Measurements from ENCODE around the gene PKNOX1. TPM values are rescaled to one million over a fixed set of nuclear protein-coding genes. Genes with fewer than 3 reads are reported as not detected.
"Not testable (repeated sequence)": the region's sequence is repeated elsewhere in the genome, so short reads cannot be mapped to it uniquely, and the experiment has no call there.

PKNOX1 gene
- total RNA-seq, 1 experiment from 2014 or later: 30.6 TPM

GRCh38 chr21:42965211-42965560, 9.2 kb upstream of the PKNOX1 start:
- H3K4me1 ChIP-seq (ENCODE audit: insufficient read depth, low read length, poor library complexity, severe bottlenecking): no peaks in the 10 kb centered on the region
- H3K36me3 ChIP-seq (ENCODE audit: insufficient read depth, low read length, poor library complexity, severe bottlenecking): no peaks in the 10 kb centered on the region
- no TSS peak for BruUV-seq (replicated peaks)
- CTCF ChIA-PET: no interaction called here
- no peaks in the 10 kb centered on the region for H3K27me3 ChIP-seq (replicated peaks; ENCODE audit: insufficient read depth, low read depth, low read length, poor library complexity)
- no peak for TF ChIP-seq CTCF (conservative IDR thresholded peaks at IDR 0.05; ENCODE audit: low read depth, low read length)
- no peak for TF ChIP-seq EZH2 (IDR thresholded peaks at IDR 0.05; ENCODE audit: borderline replicate concordance, low read depth, low read length, poor library complexity, severe bottlenecking)
- intact Hi-C loops (cut with micrococcal nuclease; ENCODE audit: unreplicated experiment): no loop called here
- H3K9me3 ChIP-seq (ENCODE audit: low read depth, low read length, poor library complexity, severe bottlenecking): no peaks in the 10 kb centered on the region
- POLR2A ChIA-PET (ENCODE audit: low non-redundant PET): interaction anchor here (0.6 kb wide), 1 partner anchor 14 kb away, joined by 3 read pairs; no protein-coding TSS in a partner anchor
- no peak overlapping the region for H3K4me3 ChIP-seq (ENCODE audit: low read depth, low read length, poor library complexity, severe bottlenecking)
- no peak overlapping the region for H3K27ac ChIP-seq (ENCODE audit: low read depth, low read length, poor library complexity, severe bottlenecking)
- no peak for DNase-seq (ENCODE audit: low spot score)

- H3K4me1 ChIP-seq (ENCODE audit: insufficient read depth, low read length, poor library complexity, severe bottlenecking); POLR2A ChIA-PET (ENCODE audit: low non-redundant PET); H3K27ac ChIP-seq (ENCODE audit: low read depth, low read length, poor library complexity, severe bottlenecking); CTCF ChIA-PET; DNase-seq (ENCODE audit: low spot score); intact Hi-C loops (cut with micrococcal nuclease; ENCODE audit: unreplicated experiment); H3K4me3 ChIP-seq (ENCODE audit: low read depth, low read length, poor library complexity, severe bottlenecking); BruUV-seq (replicated peaks); H3K9me3 ChIP-seq (ENCODE audit: low read depth, low read length, poor library complexity, severe bottlenecking); H3K27me3 ChIP-seq (replicated peaks; ENCODE audit: insufficient read depth, low read depth, low read length, poor library complexity); H3K36me3 ChIP-seq (ENCODE audit: insufficient read depth, low read length, poor library complexity, severe bottlenecking): not testable (repeated sequence)
Observed at GRCh38 chr21:42967616-42968015, 6.7 kb upstream of the PKNOX1 start.

GRCh38 chr21:42969193-42969600, 5.2 kb upstream of the PKNOX1 start:
- BruUV-seq (replicated peaks): no TSS peak
- no peak for TF ChIP-seq EZH2 (IDR thresholded peaks at IDR 0.05; ENCODE audit: borderline replicate concordance, low read depth, low read length, poor library complexity, severe bottlenecking)
- TF ChIP-seq CTCF (conservative IDR thresholded peaks at IDR 0.05; ENCODE audit: low read depth, low read length): no peak
- Histone ChIP-seq H3K4me3 (ENCODE audit: low read depth, low read length, poor library complexity, severe bottlenecking) (no peak overlapping the region), H3K27me3 (replicated peaks; ENCODE audit: insufficient read depth, low read depth, low read length, poor library complexity) (no peaks in the 10 kb centered on the region), H3K36me3 (ENCODE audit: insufficient read depth, low read length, poor library complexity, severe bottlenecking) (no peaks in the 10 kb centered on the region), H3K9me3 (ENCODE audit: low read depth, low read length, poor library complexity, severe bottlenecking) (no peaks in the 10 kb centered on the region), H3K4me1 (ENCODE audit: insufficient read depth, low read length, poor library complexity, severe bottlenecking) (peaks cover 7% of the 10 kb centered on the region), H3K27ac (ENCODE audit: low read depth, low read length, poor library complexity, severe bottlenecking) (no peak overlapping the region)
- no peak for DNase-seq (ENCODE audit: low spot score)
- ChIA-PET CTCF (no interaction called here), POLR2A (ENCODE audit: low non-redundant PET) (no interaction called here)
- intact Hi-C loops (cut with micrococcal nuclease; ENCODE audit: unreplicated experiment): no loop called here

GRCh38 chr21:42970946-42971653, 3.3 kb upstream of the PKNOX1 start:
- peaks cover 7% of the 10 kb centered on the region for H3K4me1 ChIP-seq (ENCODE audit: insufficient read depth, low read length, poor library complexity, severe bottlenecking)
- no peak overlapping the region for H3K4me3 ChIP-seq (ENCODE audit: low read depth, low read length, poor library complexity, severe bottlenecking)
- TF ChIP-seq EZH2 (IDR thresholded peaks at IDR 0.05; ENCODE audit: borderline replicate concordance, low read depth, low read length, poor library complexity, severe bottlenecking) (no peak), CTCF (conservative IDR thresholded peaks at IDR 0.05; ENCODE audit: low read depth, low read length) (no peak)
- intact Hi-C loops (cut with micrococcal nuclease; ENCODE audit: unreplicated experiment): loop anchor here (5.0 kb wide), 1 partner anchor 49 kb away; no protein-coding TSS in a partner anchor
- no peaks in the 10 kb centered on the region for H3K9me3 ChIP-seq (ENCODE audit: low read depth, low read length, poor library complexity, severe bottlenecking)
- CTCF ChIA-PET: no interaction called here
- no peak for DNase-seq (ENCODE audit: low spot score)
- no peaks in the 10 kb centered on the region for H3K27me3 ChIP-seq (replicated peaks; ENCODE audit: insufficient read depth, low read depth, low read length, poor library complexity)
- H3K27ac ChIP-seq (ENCODE audit: low read depth, low read length, poor library complexity, severe bottlenecking): no peak overlapping the region
- POLR2A ChIA-PET (ENCODE audit: low non-redundant PET): no interaction called here
- no peaks in the 10 kb centered on the region for H3K36me3 ChIP-seq (ENCODE audit: insufficient read depth, low read length, poor library complexity, severe bottlenecking)
- no TSS peak for BruUV-seq (replicated peaks)

Measured in A673 (cell line).